HL-60 (cell line): ENCODE results near the gene NUP210.

ENCODE experiments used
- DNase-seq, 2 experiments: peaks; one replicate each; pipeline ENCODE4 v3.0.0-alpha.2; 2010 to 2020; ENCODE audit warnings: low read depth in 1 of 2, low spot score in 1 of 2
- H3K27ac ChIP-seq: fragments of 250-450 bp; sonication (Bioruptor Pico); replicated peaks from 2 replicates; pipeline ENCODE4 v1.5.1; 2020; ENCODE audit warnings: mild to moderate bottlenecking, moderate library complexity
- H3K27me3 ChIP-seq: fragments of 250-450 bp; sonication (Bioruptor Pico); 2 replicates; pipeline ENCODE4 v1.5.1; 2021; ENCODE audit warnings: mild to moderate bottlenecking, moderate library complexity; ENCODE audit not compliant: insufficient read depth, poor library complexity, severe bottlenecking
- H3K4me3 ChIP-seq: replicated peaks from 2 replicates; pipeline ENCODE4 v1.5.1; 2011; ENCODE audit warnings: mild to moderate bottlenecking, control low read depth, low read length; ENCODE audit not compliant: insufficient read depth
- GABPA ChIP-seq: IDR thresholded peaks from 2 replicates; pipeline ENCODE4 v1.6.1; 2012; ENCODE audit warnings: low read depth
- POLR2AphosphoS5 ChIP-seq: IDR thresholded peaks from 2 replicates; pipeline ENCODE4 v1.6.1; 2012; ENCODE audit warnings: low read depth
- REST ChIP-seq: IDR thresholded peaks from 2 replicates; pipeline ENCODE4 v1.6.1; 2012; ENCODE audit warnings: low read depth; ENCODE audit not compliant: insufficient replicate concordance
- SPI1 ChIP-seq: IDR thresholded peaks from 2 replicates; pipeline ENCODE4 v1.6.1; 2012; ENCODE audit warnings: low read depth, mild to moderate bottlenecking, borderline replicate concordance
- TF ChIP-seq, protein P1 (sequence below): IDR thresholded peaks from one replicate; pipeline ENCODE4 v1.5.1; 2011; ENCODE audit warnings: low read length, control low read depth, inconsistent platforms; ENCODE audit not compliant: insufficient read depth

The NUP210 gene

GRCh38 chr3:13364602-13365271, 55.4 kb downstream of the NUP210 start:
- no peak for DNase-seq
- H3K27me3 ChIP-seq = no peaks in the 10 kb centered on the region
- H3K27ac ChIP-seq = no peak overlapping the region
- no peak overlapping the region for H3K4me3 ChIP-seq
- TF ChIP-seq, protein P1, sequence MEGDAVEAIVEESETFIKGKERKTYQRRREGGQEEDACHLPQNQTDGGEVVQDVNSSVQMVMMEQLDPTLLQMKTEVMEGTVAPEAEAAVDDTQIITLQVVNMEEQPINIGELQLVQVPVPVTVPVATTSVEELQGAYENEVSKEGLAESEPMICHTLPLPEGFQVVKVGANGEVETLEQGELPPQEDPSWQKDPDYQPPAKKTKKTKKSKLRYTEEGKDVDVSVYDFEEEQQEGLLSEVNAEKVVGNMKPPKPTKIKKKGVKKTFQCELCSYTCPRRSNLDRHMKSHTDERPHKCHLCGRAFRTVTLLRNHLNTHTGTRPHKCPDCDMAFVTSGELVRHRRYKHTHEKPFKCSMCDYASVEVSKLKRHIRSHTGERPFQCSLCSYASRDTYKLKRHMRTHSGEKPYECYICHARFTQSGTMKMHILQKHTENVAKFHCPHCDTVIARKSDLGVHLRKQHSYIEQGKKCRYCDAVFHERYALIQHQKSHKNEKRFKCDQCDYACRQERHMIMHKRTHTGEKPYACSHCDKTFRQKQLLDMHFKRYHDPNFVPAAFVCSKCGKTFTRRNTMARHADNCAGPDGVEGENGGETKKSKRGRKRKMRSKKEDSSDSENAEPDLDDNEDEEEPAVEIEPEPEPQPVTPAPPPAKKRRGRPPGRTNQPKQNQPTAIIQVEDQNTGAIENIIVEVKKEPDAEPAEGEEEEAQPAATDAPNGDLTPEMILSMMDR = no peak

DNA sequence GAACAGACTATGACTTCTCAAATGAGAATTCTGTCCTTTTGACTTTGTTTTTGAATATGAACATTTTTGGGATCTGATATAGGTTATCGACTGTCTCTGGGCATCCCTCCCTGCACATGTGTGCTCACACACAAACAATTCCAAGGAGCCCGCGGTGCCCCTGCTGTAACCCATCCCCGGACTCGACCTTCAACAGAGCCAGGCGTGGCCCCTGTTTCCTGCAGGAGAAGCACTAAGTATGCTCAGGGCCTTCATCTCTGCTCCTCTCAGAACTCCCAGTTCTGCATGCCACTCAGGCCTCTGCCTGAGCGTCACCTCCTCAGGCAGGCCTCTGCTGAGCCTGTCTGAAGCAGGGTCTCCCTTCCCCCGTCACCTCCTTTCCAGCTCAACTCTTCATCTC, 57.6 kb downstream of the NUP210 start:
- DNase-seq = no peak
- Histone ChIP-seq H3K4me3 (no peak overlapping the region), H3K27ac (no peak overlapping the region), H3K27me3 (no peaks in the 10 kb centered on the region)
- TF ChIP-seq REST = no peak
- no peak for TF ChIP-seq GABPA
- TF ChIP-seq POLR2AphosphoS5 = no peak
- TF ChIP-seq, protein P1 = no peak
- no peak for TF ChIP-seq SPI1

DNA sequence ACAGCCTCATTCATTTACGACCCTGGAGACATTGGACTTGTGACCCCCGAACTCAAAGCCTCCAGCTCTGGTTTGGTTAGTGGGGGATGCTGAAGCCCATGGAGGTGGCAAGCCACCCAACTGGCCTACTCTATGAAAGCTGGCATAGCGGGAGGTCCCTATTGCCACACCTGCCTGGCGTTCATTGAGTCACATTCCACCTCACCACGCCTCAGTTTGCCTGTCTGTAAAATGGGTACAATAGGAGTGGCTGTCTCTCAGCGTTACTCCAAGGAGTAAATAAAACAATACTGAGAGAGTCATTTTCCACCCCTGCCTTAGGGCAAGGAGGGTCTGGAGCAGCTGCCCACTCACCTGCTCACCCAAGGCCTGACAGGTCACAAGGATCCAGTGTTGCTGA, 60.2 kb downstream of the NUP210 start:
- TF ChIP-seq GABPA (no peak), SPI1 (no peak), POLR2AphosphoS5 (no peak), REST (no peak)
- TF ChIP-seq, protein P1 = no peak
- Histone ChIP-seq H3K27me3 (no peaks in the 10 kb centered on the region), H3K27ac (no peak overlapping the region), H3K4me3 (no peak overlapping the region)
- no peak for DNase-seq

- no peak for DNase-seq
- TF ChIP-seq POLR2AphosphoS5 (no peak), GABPA (no peak), REST (no peak), SPI1 (no peak)
- TF ChIP-seq, protein P1 = no peak
- Histone ChIP-seq H3K27me3 (no peaks in the 10 kb centered on the region), H3K4me3 (no peak overlapping the region), H3K27ac (no peak overlapping the region)
These were observed 61.5 kb downstream of the NUP210 start for GRCh38 chr3:13358643-13359042.
